Left ventricle myocardium inferior (tissue), 1 donor: ENCODE measurements around the gene ZBTB44. TPM values are rescaled to one million over a fixed set of nuclear protein-coding genes. Genes with fewer than 3 reads are reported as not detected.

ENCODE experiments used
- DNase-seq: peaks from one replicate; pipeline ENCODE4 v3.0.0-alpha.2; 2020
- H3K27ac ChIP-seq: fragments of 200-600 bp; replicated peaks from 2 replicates; pipeline ENCODE4 v1.8.0; 2021
- H3K27me3 ChIP-seq: fragments of 200-600 bp; 2 replicates; pipeline ENCODE4 v1.8.0; 2021; ENCODE audit warnings: low read depth
- H3K36me3 ChIP-seq: fragments of 200-600 bp; 2 replicates; pipeline ENCODE4 v1.8.0; 2021
- H3K4me1 ChIP-seq: fragments of 200-600 bp; 2 replicates; pipeline ENCODE4 v1.8.0; 2021
- H3K4me3 ChIP-seq: fragments of 200-600 bp; 2 replicates; pipeline ENCODE4 v1.8.0; 2021; ENCODE audit warnings: mild to moderate bottlenecking, moderate library complexity
- H3K9me3 ChIP-seq: fragments of 200-600 bp; replicated peaks from 2 replicates; pipeline ENCODE4 v1.8.0; 2021
- CTCF ChIP-seq: fragments of 200-600 bp; IDR thresholded peaks from 2 replicates; pipeline ENCODE4 v1.8.0; 2021; ENCODE audit warnings: antibody characterized with exemption, mild to moderate bottlenecking, borderline replicate concordance
- intact Hi-C: fragments of 100-400 bp; cut with micrococcal nuclease; formaldehyde crosslinking; loops from one replicate; pipeline ENCODE4 v1.11.0; 2022
- total RNA-seq: library from RNA; stranded (reverse); fragmentation: NEBNext Ultra II Directional; extraction: Animal tissue kit (Norgen Biotek cat#: 25700); gene quantifications from one replicate; pipeline ENCODE4 v1.2.1, GENCODE V29; 2021
- donor health status: DM: no; HTN: yes; CAD: no; lungs with severe emphysema.

The ZBTB44 gene
- total RNA-seq, 1 donor from 2014 or later: 40.5 TPM

DNA sequence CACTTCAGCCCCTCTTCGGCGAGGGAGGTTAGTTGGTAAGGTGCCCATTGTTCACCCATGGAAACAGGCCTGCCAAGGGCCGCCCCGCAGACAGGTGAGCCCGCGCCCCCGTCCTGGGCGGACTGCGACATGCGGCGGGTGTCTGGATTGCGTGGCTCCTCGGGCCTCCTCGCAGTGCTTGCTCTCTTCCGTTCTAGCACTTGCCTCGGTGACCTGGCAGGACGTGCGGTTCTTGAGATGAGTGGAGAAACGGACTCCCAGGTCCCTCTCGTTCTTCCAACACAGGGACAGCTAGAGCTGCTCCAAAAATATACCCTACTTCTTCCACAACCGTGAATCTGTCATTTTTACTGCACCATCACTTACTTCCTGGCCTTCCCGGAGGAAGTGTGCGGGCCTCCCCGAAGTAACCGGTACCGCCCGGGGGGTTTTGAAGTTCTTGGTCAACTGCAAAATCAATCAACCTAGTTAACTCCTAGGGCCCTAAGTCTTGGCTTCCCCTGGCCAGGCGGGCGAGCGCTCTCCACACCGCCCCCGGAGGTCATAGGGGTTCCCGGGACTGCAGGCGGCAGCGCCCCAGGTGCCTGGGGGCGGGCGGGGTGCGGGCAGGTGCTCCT is 745 bp upstream of the ZBTB44 start:
- no peaks in the 10 kb centered on the region for H3K27me3 ChIP-seq
- no peaks in the 10 kb centered on the region for H3K9me3 ChIP-seq
- DNase-seq: peak; percentile 18
- peaks cover 43% of the 10 kb centered on the region for H3K4me1 ChIP-seq
- peak overlapping the region; percentile 94 for H3K27ac ChIP-seq
- peak overlapping the region; percentile 96 for H3K4me3 ChIP-seq
- no peaks in the 10 kb centered on the region for H3K36me3 ChIP-seq
- TF ChIP-seq CTCF: no peak
- intact Hi-C loops: no loop called here

GRCh38 chr11:130314184-130314749 is 450 bp downstream of the ZBTB44 start:
- Histone ChIP-seq H3K27me3 (no peaks in the 10 kb centered on the region), H3K27ac (peak overlapping the region; percentile 94), H3K4me3 (peak overlapping the region; percentile 96), H3K9me3 (no peaks in the 10 kb centered on the region), H3K36me3 (no peaks in the 10 kb centered on the region), H3K4me1 (peaks cover 55% of the 10 kb centered on the region)
- no peak for TF ChIP-seq CTCF
- DNase-seq: peak; percentile 60
- intact Hi-C loops: no loop called here

- Histone ChIP-seq H3K36me3 (no peaks in the 10 kb centered on the region), H3K4me1 (peaks cover 62% of the 10 kb centered on the region), H3K27me3 (no peaks in the 10 kb centered on the region), H3K4me3 (peak overlapping the region; percentile 96), H3K27ac (peak overlapping the region; percentile 94), H3K9me3 (no peaks in the 10 kb centered on the region)
- TF ChIP-seq CTCF: no peak
- intact Hi-C loops: no loop called here
- DNase-seq: no peak
Measured at GRCh38 chr11:130313383-130314183, 1.1 kb downstream of the ZBTB44 start.

GRCh38 chr11:130312046-130312445 is 2.7 kb downstream of the ZBTB44 start:
- DNase-seq: no peak
- no peak for TF ChIP-seq CTCF
- Histone ChIP-seq H3K9me3 (peaks cover 7% of the 10 kb centered on the region), H3K36me3 (peaks cover 4% of the 10 kb centered on the region), H3K27ac (no peak overlapping the region), H3K27me3 (no peaks in the 10 kb centered on the region), H3K4me1 (peaks cover 66% of the 10 kb centered on the region), H3K4me3 (no peak overlapping the region)
- intact Hi-C loops: no loop called here

DNA sequence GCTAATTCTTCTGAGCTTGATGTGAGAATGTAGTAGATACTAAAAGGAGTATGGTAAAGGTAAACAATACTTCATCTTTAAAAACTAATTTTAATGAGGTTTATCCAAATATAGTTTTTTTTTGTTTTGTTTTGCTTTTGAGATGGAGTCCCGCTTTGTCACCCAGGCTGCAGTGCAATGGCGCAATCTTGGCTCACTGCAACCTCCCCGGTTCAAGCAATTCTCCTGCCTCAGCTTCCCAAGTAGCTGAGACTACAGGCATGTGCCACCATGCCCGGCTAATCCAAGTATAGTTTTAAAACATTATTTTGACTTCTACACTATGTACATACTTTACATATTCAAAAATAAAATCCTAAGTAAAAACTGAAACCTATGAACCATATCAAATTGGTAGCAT is 4.1 kb downstream of the ZBTB44 start:
- no peak for TF ChIP-seq CTCF
- Histone ChIP-seq H3K36me3 (peaks cover 5% of the 10 kb centered on the region), H3K27me3 (no peaks in the 10 kb centered on the region), H3K27ac (no peak overlapping the region), H3K9me3 (peaks cover 15% of the 10 kb centered on the region), H3K4me3 (no peak overlapping the region), H3K4me1 (peaks cover 66% of the 10 kb centered on the region)
- intact Hi-C loops: no loop called here
- no peak for DNase-seq
